Measurements from ENCODE around the gene CCNI2.

The CCNI2 gene

GRCh38 chr5:132746954-132747615 is at the start of gene CCNI2:
TSS of gene CCNI2 (plus strand) at chr5:132747426. CDS start at chr5:132747496, 70 bp downstream.
- peak; percentile 44 for DNase-seq (ENCODE audit: low read depth)

- DNase-seq (ENCODE audit: low read depth): peak; percentile 64
These were observed 42.4 kb upstream of the CCNI2 start for GRCh38 chr5:132704875-132705274.

GRCh38 chr5:132708645-132709044 is 38.6 kb upstream of the CCNI2 start:
- no peak for DNase-seq (ENCODE audit: low read depth)

GRCh38 chr5:132714456-132715307 is 32.5 kb upstream of the CCNI2 start:
- DNase-seq (ENCODE audit: low read depth): peak; percentile 24

GRCh38 chr5:132718544-132719312 is 28.5 kb upstream of the CCNI2 start:
- DNase-seq (ENCODE audit: low read depth): peak; percentile 48

GRCh38 chr5:132725745-132726144 is 21.5 kb upstream of the CCNI2 start:
- no peak for DNase-seq (ENCODE audit: low read depth)

- DNase-seq (ENCODE audit: low read depth): no peak
These were observed 17.3 kb upstream of the CCNI2 start for GRCh38 chr5:132729896-132730295.

- no peak for DNase-seq (ENCODE audit: low read depth)
These were observed 13.6 kb upstream of the CCNI2 start for GRCh38 chr5:132733499-132734148.

- no peak for DNase-seq (ENCODE audit: low read depth)
These were observed 12.5 kb upstream of the CCNI2 start for GRCh38 chr5:132734687-132735086.

- DNase-seq (ENCODE audit: low read depth): peak; percentile 97
These were observed 10.1 kb upstream of the CCNI2 start, which contains the start of gene KIF3A for GRCh38 chr5:132736853-132737833. TSS of gene KIF3A (minus strand) at chr5:132737546. CDS start at chr5:132737419, 127 bp downstream.

- DNase-seq (ENCODE audit: low read depth): no peak
These were observed 9.1 kb upstream of the CCNI2 start for GRCh38 chr5:132737982-132738681.

GRCh38 chr5:132739232-132739631 is 8.0 kb upstream of the CCNI2 start:
- DNase-seq (ENCODE audit: low read depth): no peak

GRCh38 chr5:132742158-132742557 is 5.1 kb upstream of the CCNI2 start:
- no peak for DNase-seq (ENCODE audit: low read depth)

GRCh38 chr5:132742626-132743025 is 4.6 kb upstream of the CCNI2 start:
- DNase-seq (ENCODE audit: low read depth): no peak

GRCh38 chr5:132744659-132745058 is 2.6 kb upstream of the CCNI2 start:
- no peak for DNase-seq (ENCODE audit: low read depth)

GRCh38 chr5:132746592-132746953 is 653 bp upstream of the CCNI2 start:
- no peak for DNase-seq (ENCODE audit: low read depth)

- DNase-seq (ENCODE audit: low read depth): no peak
These were observed 602 bp downstream of the CCNI2 start for GRCh38 chr5:132747616-132748440.

GRCh38 chr5:132748522-132749000 is 1.3 kb downstream of the CCNI2 start:
- no peak for DNase-seq (ENCODE audit: low read depth)

GRCh38 chr5:132749506-132749905 is 2.3 kb downstream of the CCNI2 start:
- no peak for DNase-seq (ENCODE audit: low read depth)
